Choroid plexus epithelial cell (primary cell): ENCODE data around the gene MRPS27.

ENCODE experiments used
- DNase-seq: peaks from one replicate; pipeline ENCODE4 v3.0.0-alpha.2; 2010; ENCODE audit warnings: low read depth
- H3K4me3 ChIP-seq: 2 replicates; pipeline ENCODE4 v1.5.1; 2011; ENCODE audit warnings: low read depth, mild to moderate bottlenecking, control low read depth, low read length, moderate library complexity
- TF ChIP-seq, protein P1 (sequence below): conservative IDR thresholded peaks from 2 replicates; pipeline ENCODE4 v1.5.1; 2011; ENCODE audit warnings: low read depth, mild to moderate bottlenecking, control low read depth, inconsistent platforms, low read length, moderate library complexity

Gene MRPS27

DNA sequence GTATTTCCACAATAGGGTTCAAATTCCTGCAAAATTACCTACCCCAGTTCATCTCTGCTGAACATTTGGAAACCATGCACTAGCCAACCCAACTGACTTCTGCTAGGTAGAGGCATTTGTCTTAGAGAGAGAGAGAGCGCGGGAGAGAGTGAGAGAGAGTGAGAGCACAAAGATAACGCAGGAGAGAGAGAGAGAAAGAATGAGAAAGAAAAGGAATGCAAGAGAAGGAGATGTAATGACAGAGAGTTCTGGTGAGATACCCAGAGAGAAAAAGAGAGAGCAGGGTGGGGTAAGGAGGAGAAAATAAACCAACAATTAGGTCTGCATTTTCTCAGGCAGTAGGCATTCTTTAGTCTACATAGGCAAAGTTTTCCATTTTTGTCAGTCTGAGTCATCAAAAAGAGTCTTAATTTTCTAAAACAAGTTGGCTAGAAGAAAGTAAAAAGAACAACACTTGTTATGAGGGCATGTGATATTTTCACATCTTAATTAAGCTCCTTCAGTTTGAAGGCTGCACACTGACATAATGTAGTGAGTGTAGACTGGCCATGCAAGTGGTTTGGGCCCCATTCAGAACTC lies 114.5 kb downstream of the MRPS27 start:
- peak; percentile 54 for DNase-seq

DNA sequence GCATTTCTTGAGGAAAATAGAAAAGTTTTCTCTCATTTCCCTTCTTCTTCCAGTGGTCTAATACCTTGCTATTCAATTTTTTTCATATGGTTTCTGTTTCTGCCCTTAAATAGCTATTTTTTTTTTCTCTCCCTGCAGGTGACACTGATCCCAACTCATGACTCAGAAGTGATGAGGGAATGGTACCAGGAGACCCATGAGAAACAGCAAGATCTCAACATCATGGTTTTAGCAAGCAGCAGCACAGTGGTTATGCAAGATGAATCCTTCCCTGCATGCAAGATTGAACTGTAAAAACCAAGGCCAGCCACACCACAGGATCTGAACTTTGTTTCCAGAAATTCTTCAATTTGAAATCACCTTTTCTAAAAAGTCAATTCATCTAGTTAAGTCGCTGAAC lies 115.1 kb downstream of the MRPS27 start:
- peak; percentile 68 for DNase-seq
- TF ChIP-seq, protein P1, sequence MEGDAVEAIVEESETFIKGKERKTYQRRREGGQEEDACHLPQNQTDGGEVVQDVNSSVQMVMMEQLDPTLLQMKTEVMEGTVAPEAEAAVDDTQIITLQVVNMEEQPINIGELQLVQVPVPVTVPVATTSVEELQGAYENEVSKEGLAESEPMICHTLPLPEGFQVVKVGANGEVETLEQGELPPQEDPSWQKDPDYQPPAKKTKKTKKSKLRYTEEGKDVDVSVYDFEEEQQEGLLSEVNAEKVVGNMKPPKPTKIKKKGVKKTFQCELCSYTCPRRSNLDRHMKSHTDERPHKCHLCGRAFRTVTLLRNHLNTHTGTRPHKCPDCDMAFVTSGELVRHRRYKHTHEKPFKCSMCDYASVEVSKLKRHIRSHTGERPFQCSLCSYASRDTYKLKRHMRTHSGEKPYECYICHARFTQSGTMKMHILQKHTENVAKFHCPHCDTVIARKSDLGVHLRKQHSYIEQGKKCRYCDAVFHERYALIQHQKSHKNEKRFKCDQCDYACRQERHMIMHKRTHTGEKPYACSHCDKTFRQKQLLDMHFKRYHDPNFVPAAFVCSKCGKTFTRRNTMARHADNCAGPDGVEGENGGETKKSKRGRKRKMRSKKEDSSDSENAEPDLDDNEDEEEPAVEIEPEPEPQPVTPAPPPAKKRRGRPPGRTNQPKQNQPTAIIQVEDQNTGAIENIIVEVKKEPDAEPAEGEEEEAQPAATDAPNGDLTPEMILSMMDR: no peak
- no peak overlapping the region for H3K4me3 ChIP-seq

More for the DNA sequence above, 114.5 kb downstream of the MRPS27 start:
- H3K4me3 ChIP-seq: no peak overlapping the region
- TF ChIP-seq, protein P1: no peak

DNA sequence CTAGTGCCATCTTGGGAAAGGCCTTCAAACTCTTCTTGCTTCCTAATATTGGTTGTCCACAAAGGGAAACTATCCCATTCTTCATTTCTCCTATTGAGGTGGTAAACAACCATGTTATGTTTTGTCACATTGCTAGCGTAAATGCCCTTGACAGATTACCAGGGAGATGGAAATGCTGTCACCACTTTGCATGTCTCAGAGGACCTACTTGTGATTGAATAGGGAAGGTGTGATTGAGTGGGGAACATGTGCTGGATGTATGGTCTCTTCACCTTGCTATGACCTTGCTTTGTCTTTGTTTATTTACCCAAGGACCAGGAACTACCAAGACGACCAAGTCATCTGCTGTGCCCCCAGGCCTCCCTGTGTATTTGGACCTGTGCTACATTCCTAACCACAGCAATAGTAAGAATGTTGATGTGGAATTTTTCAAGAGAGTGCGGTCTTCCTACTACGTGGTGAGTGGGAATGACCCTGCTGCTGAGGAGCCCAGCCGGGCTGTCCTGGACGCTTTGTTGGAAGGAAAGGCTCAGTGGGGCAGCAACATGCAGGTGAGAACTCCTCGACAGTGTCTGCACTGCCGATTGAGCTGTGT lies 116.7 kb downstream of the MRPS27 start:
- TF ChIP-seq, protein P1: no peak
- H3K4me3 ChIP-seq: no peak overlapping the region
- peak; percentile 53 for DNase-seq

DNA sequence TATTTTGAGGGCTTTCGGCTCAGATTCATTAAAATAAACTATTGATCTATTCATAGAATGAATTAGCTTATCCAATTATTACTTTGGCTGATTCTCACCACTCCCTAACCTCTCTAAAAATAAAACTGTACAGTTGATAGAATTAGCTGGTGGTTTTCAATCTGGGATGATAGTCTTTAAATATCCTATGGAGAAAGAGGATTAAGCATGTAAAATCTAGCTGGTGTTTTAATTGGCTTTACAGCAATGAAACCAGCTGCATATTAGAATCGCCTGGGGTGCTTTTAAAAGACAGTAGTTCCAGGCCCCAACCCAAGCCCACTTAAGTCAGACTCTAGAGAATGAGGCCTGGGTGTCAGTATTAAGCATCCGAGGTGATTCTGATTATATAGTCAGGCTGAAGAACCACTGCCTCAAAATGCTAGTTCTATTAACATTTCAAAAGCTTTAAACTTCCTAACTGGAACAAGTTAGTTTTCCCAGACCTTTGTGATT lies 117.7 kb downstream of the MRPS27 start:
- no peak for DNase-seq
- no peak overlapping the region for H3K4me3 ChIP-seq
- TF ChIP-seq, protein P1: no peak

DNA sequence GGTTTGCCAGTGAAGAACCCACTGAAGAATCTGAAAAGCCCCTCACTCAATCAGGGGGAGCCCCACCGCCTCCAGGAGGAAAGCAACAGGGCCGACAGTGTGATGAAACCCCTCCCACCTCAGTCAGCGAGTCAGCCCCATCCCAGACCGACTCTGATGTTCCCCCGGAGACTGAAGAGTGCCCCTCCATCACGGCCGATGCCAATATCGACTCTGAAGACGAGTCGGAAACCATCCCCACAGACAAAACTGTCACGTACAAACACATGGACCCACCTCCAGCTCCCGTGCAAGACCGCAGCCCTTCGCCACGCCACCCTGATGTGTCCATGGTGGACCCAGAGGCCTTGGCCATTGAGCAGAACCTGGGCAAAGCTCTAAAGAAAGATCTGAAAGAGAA lies 120.4 kb downstream of the MRPS27 start:
- H3K4me3 ChIP-seq: no peak overlapping the region
- DNase-seq: no peak
- TF ChIP-seq, protein P1: no peak

DNA sequence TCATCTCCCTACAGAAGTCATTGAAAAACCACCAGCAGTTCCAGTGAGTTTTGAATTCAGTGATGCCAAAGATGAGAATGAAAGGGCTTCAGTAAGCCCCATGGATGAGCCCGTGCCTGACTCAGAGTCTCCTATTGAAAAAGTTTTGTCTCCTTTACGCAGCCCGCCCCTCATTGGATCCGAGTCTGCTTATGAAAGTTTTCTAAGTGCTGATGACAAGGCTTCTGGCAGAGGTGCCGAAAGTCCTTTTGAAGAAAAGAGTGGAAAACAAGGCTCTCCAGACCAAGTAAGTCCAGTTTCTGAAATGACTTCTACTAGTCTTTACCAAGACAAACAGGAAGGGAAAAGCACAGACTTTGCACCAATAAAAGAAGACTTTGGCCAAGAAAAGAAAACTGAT lies 122.6 kb downstream of the MRPS27 start:
- TF ChIP-seq, protein P1: no peak
- no peak for DNase-seq
- H3K4me3 ChIP-seq: no peak overlapping the region

DNA sequence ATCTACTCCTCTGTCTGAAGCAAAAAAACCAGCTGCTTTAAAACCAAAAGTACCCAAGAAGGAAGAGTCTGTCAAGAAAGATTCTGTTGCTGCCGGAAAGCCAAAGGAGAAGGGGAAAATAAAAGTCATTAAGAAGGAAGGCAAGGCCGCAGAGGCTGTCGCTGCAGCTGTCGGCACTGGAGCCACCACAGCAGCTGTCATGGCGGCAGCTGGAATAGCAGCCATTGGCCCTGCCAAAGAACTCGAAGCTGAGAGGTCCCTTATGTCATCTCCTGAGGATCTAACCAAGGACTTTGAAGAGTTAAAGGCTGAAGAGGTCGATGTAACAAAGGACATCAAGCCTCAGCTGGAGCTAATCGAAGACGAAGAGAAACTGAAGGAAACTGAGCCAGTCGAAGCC lies 124.5 kb downstream of the MRPS27 start:
- no peak for DNase-seq
- H3K4me3 ChIP-seq: no peak overlapping the region
- TF ChIP-seq, protein P1: no peak
